Endothelial cell of umbilical vein (primary cell): ENCODE data around the gene PLEKHG5. TPM values are rescaled to one million over a fixed set of nuclear protein-coding genes. Genes with fewer than 3 reads are reported as not detected.

ENCODE experiments used
- BruUV-seq: library from RNA; stranded (reverse); fragments of 400-500 nt; replicated peaks from 2 replicates; lab custom pipeline; 2021; lab: Mats Ljungman, UMichigan
- CTCF ChIA-PET: fragments of 300-600, 350-600 bp; sonication (Branson Sonifier 250); formaldehyde crosslinking; loops from one replicate; lab custom pipeline; 2021; ENCODE audit warnings: antibody characterized with exemption, inconsistent platforms; lab: Charles Lee
- POLR2A ChIA-PET: fragments of 300-600, 350-600 bp; sonication (Branson Sonifier 250); formaldehyde crosslinking; loops from one replicate; lab custom pipeline; 2021; ENCODE audit warnings: antibody characterized with exemption, inconsistent platforms; lab: Charles Lee
- DNase-seq: peaks from one replicate; pipeline ENCODE4 v3.0.0-alpha.2; 2011; ENCODE audit warnings: low read depth, low spot score
- FAIRE-seq: peaks from 2 replicates; lab custom pipeline; 2011; peaks lifted over from hg19 to GRCh38; lab: Jason Lieb, UNC
- H2AFZ ChIP-seq: 2 replicates; pipeline ENCODE4 v1.6.0; 2012; ENCODE audit warnings: low read depth, low read length, control low read depth, inconsistent platforms
- H3K27ac ChIP-seq: 2 replicates; pipeline ENCODE4 v1.5.1; 2011; ENCODE audit warnings: low read depth, mild to moderate bottlenecking, control low read depth, low read length, moderate library complexity; ENCODE audit not compliant: insufficient read depth
- H3K27me3 ChIP-seq, 2 experiments: 2 replicates each; pipeline versions ENCODE4 v1.6.0 to v1.6.1; 2011; ENCODE audit warnings: low read length in 2 of 2, mixed read lengths in 1 of 2; ENCODE audit not compliant: control insufficient read depth in 2 of 2, insufficient read depth in 2 of 2
- H3K36me3 ChIP-seq, 2 experiments: 2 replicates in 1 of 2; 3 replicates in 1 of 2; pipeline ENCODE4 v1.5.1; 2011; ENCODE audit warnings: low read length in 2 of 2, mild to moderate bottlenecking in 1 of 2, moderate library complexity in 1 of 2; ENCODE audit not compliant: control insufficient read depth in 2 of 2, insufficient read depth in 2 of 2; ENCODE audit errors: extremely low read depth in 1 of 2
- H3K4me1 ChIP-seq: 3 replicates; pipeline ENCODE4 v1.5.1; 2011; ENCODE audit warnings: mild to moderate bottlenecking, low read length; ENCODE audit not compliant: control insufficient read depth, insufficient read depth; ENCODE audit errors: extremely low read depth
- H3K4me2 ChIP-seq: 2 replicates; pipeline ENCODE4 v1.6.1; 2011; ENCODE audit warnings: low read length, control low read depth, mixed read lengths; ENCODE audit not compliant: insufficient read depth
- H3K4me3 ChIP-seq, 3 experiments: fragments of 200-600 bp in 1 of 3; sonication (generic), shearing (Covaris generic) in 1 of 3; replicated peaks in 1 of 3; 2 replicates each; pipeline ENCODE4 v1.5.1; 2011 to 2016; ENCODE audit warnings: control low read depth in 3 of 3, low read length in 3 of 3, mild to moderate bottlenecking in 2 of 3, inconsistent platforms in 1 of 3, low read depth in 1 of 3, moderate library complexity in 1 of 3; ENCODE audit not compliant: insufficient read depth in 1 of 3
- H3K79me2 ChIP-seq: 2 replicates; pipeline ENCODE4 v1.6.0; 2012; ENCODE audit warnings: low read length, inconsistent platforms; ENCODE audit not compliant: control insufficient read depth, insufficient read depth
- H3K9ac ChIP-seq: replicated peaks from 2 replicates; pipeline ENCODE3; 2011; ENCODE audit warnings: low read length, control low read depth; ENCODE audit not compliant: insufficient read depth; ENCODE audit errors: extremely low read depth
- H3K9me1 ChIP-seq: replicated peaks from 3 replicates; pipeline ENCODE4 v1.6.0; 2011; ENCODE audit warnings: mild to moderate bottlenecking, low read length; ENCODE audit not compliant: control insufficient read depth, insufficient read depth; ENCODE audit errors: extremely low read depth
- H3K9me3 ChIP-seq: replicated peaks from 2 replicates; pipeline ENCODE4 v1.5.1; 2012; ENCODE audit warnings: low read length, inconsistent platforms; ENCODE audit not compliant: control insufficient read depth, insufficient read depth
- H4K20me1 ChIP-seq: replicated peaks from 2 replicates; pipeline ENCODE3; 2011; ENCODE audit warnings: mild to moderate bottlenecking, low read length; ENCODE audit not compliant: control insufficient read depth, insufficient read depth; ENCODE audit errors: extremely low read depth
- CTCF ChIP-seq, 2 donors: IDR thresholded peaks; 1 replicate in 1 of 2; 2 replicates in 1 of 2; pipeline ENCODE4 v1.5.1; 2011; ENCODE audit warnings: low read length in 2 of 2, mild to moderate bottlenecking in 2 of 2, moderate library complexity in 2 of 2, control low read depth in 1 of 2, inconsistent platforms in 1 of 2, low read depth in 1 of 2; ENCODE audit not compliant: insufficient read depth in 1 of 2; ENCODE audit errors: extremely low read depth in 1 of 2
- EZH2 ChIP-seq: IDR thresholded peaks from 2 replicates; pipeline ENCODE4 v1.6.1; 2012; ENCODE audit warnings: borderline replicate concordance, low read depth, mild to moderate bottlenecking, moderate library complexity, low read length, inconsistent platforms; ENCODE audit not compliant: severe bottlenecking
- FOS ChIP-seq: IDR thresholded peaks from 2 replicates; pipeline ENCODE4 v1.6.1; 2011; ENCODE audit warnings: mild to moderate bottlenecking, low read length, moderate library complexity, borderline replicate concordance; ENCODE audit not compliant: insufficient read depth
- GATA2 ChIP-seq: IDR thresholded peaks from 2 replicates; pipeline ENCODE4 v1.7.0; 2011; ENCODE audit warnings: low read depth, mild to moderate bottlenecking, moderate library complexity, mixed read lengths, low read length; ENCODE audit not compliant: insufficient read length, insufficient read depth
- JUN ChIP-seq: IDR thresholded peaks from 2 replicates; pipeline ENCODE4 v1.6.1; 2011; ENCODE audit warnings: borderline replicate concordance, low read depth; ENCODE audit not compliant: insufficient read length, insufficient read depth
- MYC ChIP-seq: IDR thresholded peaks from one replicate; pipeline ENCODE4 v1.6.1; 2011; ENCODE audit warnings: mild to moderate bottlenecking, low read depth, low read length
- POLR2A ChIP-seq: IDR thresholded peaks from 2 replicates; pipeline ENCODE4 v1.6.1; 2012; ENCODE audit warnings: low read depth, mild to moderate bottlenecking, control low read depth, low read length
- POLR2AphosphoS5 ChIP-seq: IDR thresholded peaks from 2 replicates; pipeline ENCODE4 v1.6.1; 2012; ENCODE audit warnings: low read depth, mild to moderate bottlenecking, control low read depth, low read length, moderate library complexity; ENCODE audit not compliant: insufficient read depth
- dilution Hi-C: fragments of 300-500 bp; cut with MboI; formaldehyde crosslinking; loops from one replicate; pipeline ENCODE4 v1.15.0; 2019; ENCODE audit warnings: low sequenced_read_pairs; ENCODE audit not compliant: extremely low pct_ligation_motif_present
- intact Hi-C: fragments of 100-400 bp; cut with micrococcal nuclease; formaldehyde crosslinking; loops from one replicate; pipeline ENCODE4 v1.10.0; 2022
- polyA plus RNA-seq, 4 experiments: library from polyadenylated mRNA; depleted of rRNA in 3 of 4; stranded (reverse) in 3 of 4; unstranded in 1 of 4; fragments of >200 nt; gene quantifications; 2 replicates each; pipeline versions ENCODE4 v1.2.1 to v1.2.3, GENCODE V29; 2011 to 2012; ENCODE audit warnings: missing spikeins in 1 of 4
- total RNA-seq: library from RNA; stranded (reverse); gene quantifications from 2 replicates; pipeline ENCODE4 v1.2.3, GENCODE V29; 2021
- TF ChIP-seq, protein P1 (sequence below): IDR thresholded peaks from 2 replicates; pipeline ENCODE4 v1.6.1; 2011; ENCODE audit not compliant: insufficient read depth, insufficient read length

PLEKHG5 gene
- total and polyA plus RNA-seq, 2 donors (not counting 3 experiments of a cell fraction or from before 2014, with no cell fraction given), result 30.6 to 56.9 TPM

DNA sequence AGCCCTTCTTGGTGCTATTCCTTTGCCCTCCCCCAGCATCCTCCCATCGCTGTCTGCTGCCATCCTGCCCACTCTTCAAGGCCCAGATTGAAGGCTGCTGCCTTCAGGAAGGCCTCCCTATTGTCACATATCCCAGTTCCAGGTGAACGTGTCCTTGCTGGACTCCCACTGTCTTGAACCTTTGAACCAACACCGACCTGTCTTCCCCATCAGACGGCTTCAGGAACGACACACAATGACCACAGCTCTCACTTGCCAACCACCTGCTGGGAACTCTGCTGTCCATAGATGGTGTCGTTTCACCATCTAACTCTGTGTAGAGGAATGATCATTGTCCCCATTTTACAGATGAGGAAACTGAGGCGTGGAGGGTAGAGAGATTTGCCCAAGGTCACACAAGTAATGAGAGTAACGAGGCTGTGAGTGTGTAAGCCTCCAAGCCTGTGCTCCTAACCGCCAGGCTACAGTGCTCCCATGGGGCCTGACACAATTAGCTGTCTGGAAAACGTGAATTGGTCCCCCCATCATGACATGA is 9.9 kb upstream of the PLEKHG5 start:
- no peak overlapping the region for H3K27ac ChIP-seq
- DNase-seq (no peak), FAIRE-seq (no peak)
- TF ChIP-seq EZH2 (no peak), POLR2AphosphoS5 (no peak), GATA2 (no peak)
- H4K20me1 ChIP-seq, result no peaks in the 10 kb centered on the region
- H3K9me3 ChIP-seq, result no peaks in the 10 kb centered on the region
- intact Hi-C loops, result no loop called here
- no peaks in the 10 kb centered on the region for H3K36me3 ChIP-seq
- H2AFZ ChIP-seq, result no peak overlapping the region
- no peak overlapping the region for H3K4me2 ChIP-seq
- ChIA-PET CTCF (interaction anchor here (1.2 to 5.6 kb wide), 4 partner anchors 11 to 254 kb away, joined by 3 to 36 read pairs (median 10); partner anchors contain the start of gene PLEKHG5), POLR2A (no interaction called here)
- dilution Hi-C loops, result no loop called here
- no peaks in the 10 kb centered on the region for H3K79me2 ChIP-seq
- H3K9me1 ChIP-seq, result no peaks in the 10 kb centered on the region
- no TSS peak for BruUV-seq
- no peak overlapping the region for H3K4me3 ChIP-seq
- H3K9ac ChIP-seq, result no peak overlapping the region
- H3K4me1 ChIP-seq, result peaks cover 5% of the 10 kb centered on the region
- no peaks in the 10 kb centered on the region for H3K27me3 ChIP-seq

DNA sequence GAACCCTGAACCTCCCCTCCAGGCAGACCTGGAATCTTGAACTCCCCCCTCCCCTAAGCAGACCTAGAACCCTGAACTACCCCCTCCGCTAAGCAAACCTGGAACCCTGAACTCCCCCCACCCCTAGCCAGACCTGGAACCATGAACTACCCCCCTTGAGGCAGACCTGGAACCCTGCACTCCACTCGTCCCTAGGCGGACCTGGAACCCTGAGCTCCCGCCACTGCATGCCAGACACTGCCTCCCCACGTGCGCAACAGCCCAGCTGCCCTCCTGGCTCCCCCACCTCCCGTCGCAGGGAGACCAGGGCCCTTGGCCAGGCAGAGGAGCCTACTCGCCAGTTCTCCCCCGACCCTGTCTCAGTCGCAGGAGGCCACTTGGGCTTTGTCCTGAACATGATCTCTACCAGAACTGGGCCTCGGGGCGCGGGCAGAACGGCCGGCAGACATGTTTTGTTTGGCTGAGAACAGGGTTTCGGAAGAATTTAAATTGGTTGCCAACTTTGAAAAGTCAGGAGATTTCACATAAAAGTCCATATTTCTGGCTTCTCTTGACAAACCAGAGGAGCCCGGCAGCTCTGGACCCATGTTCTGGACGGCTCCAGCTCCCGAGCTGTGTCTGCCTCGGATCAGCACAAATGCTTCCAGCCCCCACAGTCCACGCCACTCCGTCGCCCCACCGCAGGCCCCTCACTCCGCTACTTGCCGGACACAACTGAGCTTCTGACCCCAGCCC is 9.2 kb upstream of the PLEKHG5 start:
- TF ChIP-seq MYC, result no peak
- no peak for TF ChIP-seq CTCF (IDR thresholded peaks at IDR 0.05; ENCODE audit: extremely low read depth in 1 of 2, insufficient read depth in 1 of 2, low read depth in 1 of 2, low read length in 2 of 2)
- TF ChIP-seq FOS, result no peak
- TF ChIP-seq, protein P1, sequence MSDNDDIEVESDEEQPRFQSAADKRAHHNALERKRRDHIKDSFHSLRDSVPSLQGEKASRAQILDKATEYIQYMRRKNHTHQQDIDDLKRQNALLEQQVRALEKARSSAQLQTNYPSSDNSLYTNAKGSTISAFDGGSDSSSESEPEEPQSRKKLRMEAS, result no peak
- TF ChIP-seq GATA2, result no peak
- TF ChIP-seq JUN, result no peak
- no peak for TF ChIP-seq POLR2A
- no peak for TF ChIP-seq POLR2AphosphoS5
- TF ChIP-seq EZH2, result no peak
- BruUV-seq, result no TSS peak
- POLR2A ChIA-PET, result no interaction called here

More for the DNA sequence above, 9.2 kb upstream of the PLEKHG5 start:
- Histone ChIP-seq H3K4me3 (no peak overlapping the region), H3K4me1 (peaks cover 10% of the 10 kb centered on the region), H4K20me1 (no peaks in the 10 kb centered on the region), H3K27ac (no peak overlapping the region), H3K9me3 (no peaks in the 10 kb centered on the region), H3K9ac (no peak overlapping the region), H3K79me2 (no peaks in the 10 kb centered on the region), H3K36me3 (no peaks in the 10 kb centered on the region), H2AFZ (no peak overlapping the region), H3K4me2 (no peak overlapping the region), H3K9me1 (no peaks in the 10 kb centered on the region), H3K27me3 (no peaks in the 10 kb centered on the region)
- CTCF ChIA-PET, result interaction anchor here (1.2 to 5.6 kb wide), 4 partner anchors 11 to 253 kb away, joined by 3 to 36 read pairs (median 7); partner anchors contain the start of gene PLEKHG5
- dilution Hi-C loops, result no loop called here
- FAIRE-seq, result no peak
- no peak for DNase-seq
- intact Hi-C loops, result no loop called here
